Keratinocyte (primary cell): Measurements from ENCODE around the gene MYLK3.

Experiments used
- CTCF ChIP-seq, 3 experiments: IDR thresholded peaks in 1 of 3; conservative IDR thresholded peaks in 1 of 3; optimal IDR thresholded peaks in 1 of 3; 2 replicates in 2 of 3; 3 replicates in 1 of 3; pipeline versions ENCODE3 to v1.5.1; 2011; ENCODE audit warnings: low read length in 3 of 3, mild to moderate bottlenecking in 3 of 3, moderate library complexity in 2 of 3, control low read depth in 1 of 3, inconsistent platforms in 1 of 3; ENCODE audit not compliant: insufficient read depth in 2 of 3; ENCODE audit errors: extremely low read depth in 1 of 3
- EZH2 ChIP-seq: IDR thresholded peaks from one replicate; pipeline ENCODE4 v1.6.1; 2012; ENCODE audit warnings: inconsistent platforms, mild to moderate bottlenecking, low read length, moderate library complexity

- TF ChIP-seq CTCF (optimal IDR thresholded peaks at IDR 0.05 in 1 of 3, IDR thresholded peaks at IDR 0.05 in 1 of 3, conservative IDR thresholded peaks at IDR 0.05 in 1 of 3; ENCODE audit: extremely low read depth in 1 of 3, insufficient read depth in 2 of 3, low read length in 3 of 3) (no peak), EZH2 (no peak)
Observed at GRCh38 chr16:46706642-46707041, 41.5 kb downstream of the MYLK3 start.
